Adipose tissue (tissue), 3 donors: Measurements from ENCODE around the gene HMGA1. TPM values are rescaled to one million over a fixed set of nuclear protein-coding genes. Genes with fewer than 3 reads are reported as not detected.

Source experiments
- H3K27ac ChIP-seq: one replicate; pipeline ENCODE4 v1.5.1; 2013; ENCODE audit warnings: low read depth, low read length
- WGBS, 3 donors: extraction: QIAGEN DNeasy Blood & Tissue Kit; methylation state at CpG; one replicate each; pipeline ENCODE4 v1.1.7; 2013; 5-methylcytosine and 5-hydroxymethylcytosine counted together
- polyA plus RNA-seq, 3 donors: library from polyadenylated mRNA; stranded (reverse); fragments of 200-250 nt; gene quantifications; one replicate each; pipeline ENCODE4 v1.2.3, GENCODE V29; 2013
- donor health status: healthy with polysubstance abuse.
- donor health status: Bipolar disorder and iron deficiency.
- donor health status: healthy.

HMGA1 gene, protein sequence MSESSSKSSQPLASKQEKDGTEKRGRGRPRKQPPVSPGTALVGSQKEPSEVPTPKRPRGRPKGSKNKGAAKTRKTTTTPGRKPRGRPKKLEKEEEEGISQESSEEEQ
- 10 to 100 TPM; 16.4 to 43.8 (median 19.5) TPM for polyA plus RNA-seq

DNA sequence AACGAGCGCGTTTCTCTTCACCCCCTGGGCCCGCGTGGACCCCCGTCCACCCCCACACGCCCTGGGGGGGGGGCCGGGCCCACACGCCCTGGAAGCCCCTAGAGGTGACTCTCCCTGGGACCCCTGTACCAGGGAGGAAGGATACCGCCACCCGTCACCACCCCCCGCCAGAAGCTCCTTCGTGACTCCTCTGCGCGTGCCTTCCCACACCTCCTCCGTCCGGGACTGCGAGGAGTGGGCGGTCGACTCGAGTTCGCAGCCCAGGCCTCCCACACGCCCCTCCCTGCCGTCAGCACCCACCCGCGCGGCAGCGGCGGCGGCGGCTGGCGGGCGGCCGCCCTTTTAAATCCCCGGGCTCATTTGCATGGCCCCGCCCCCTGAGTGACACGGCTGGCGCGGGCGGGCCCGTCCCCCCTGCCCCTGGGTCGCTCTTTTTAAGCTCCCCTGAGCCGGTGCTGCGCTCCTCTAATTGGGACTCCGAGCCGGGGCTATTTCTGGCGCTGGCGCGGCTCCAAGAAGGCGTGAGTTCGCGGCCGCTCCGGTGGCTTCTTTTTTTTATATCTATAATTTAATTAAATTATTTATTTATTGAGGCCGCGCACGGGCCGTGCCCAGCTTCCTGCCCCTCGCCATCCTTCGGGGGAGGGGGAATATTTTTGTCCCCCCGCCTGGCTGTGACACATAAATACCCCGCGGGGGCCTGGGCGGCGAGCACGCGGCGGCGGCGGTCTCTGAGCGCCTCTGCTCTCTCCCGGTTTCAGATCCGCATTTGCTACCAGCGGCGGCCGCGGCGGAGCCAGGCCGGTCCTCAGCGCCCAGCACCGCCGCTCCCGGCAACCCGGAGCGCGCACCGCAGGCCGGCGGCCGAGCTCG, at the start of gene HMGA1:
Gene HMGA1, plus strand, starts transcription at position 431 of the 873 bp plus-strand sequence. CDS start 3,908 bp downstream, outside the sequence.
- H3K27ac ChIP-seq = peak within 1 kb of the TSS; percentile 39
- WGBS, 3 donors = 1 to 3% (median 1%) methylated on average over 69 to 91 of the region's 91 CpGs

DNA sequence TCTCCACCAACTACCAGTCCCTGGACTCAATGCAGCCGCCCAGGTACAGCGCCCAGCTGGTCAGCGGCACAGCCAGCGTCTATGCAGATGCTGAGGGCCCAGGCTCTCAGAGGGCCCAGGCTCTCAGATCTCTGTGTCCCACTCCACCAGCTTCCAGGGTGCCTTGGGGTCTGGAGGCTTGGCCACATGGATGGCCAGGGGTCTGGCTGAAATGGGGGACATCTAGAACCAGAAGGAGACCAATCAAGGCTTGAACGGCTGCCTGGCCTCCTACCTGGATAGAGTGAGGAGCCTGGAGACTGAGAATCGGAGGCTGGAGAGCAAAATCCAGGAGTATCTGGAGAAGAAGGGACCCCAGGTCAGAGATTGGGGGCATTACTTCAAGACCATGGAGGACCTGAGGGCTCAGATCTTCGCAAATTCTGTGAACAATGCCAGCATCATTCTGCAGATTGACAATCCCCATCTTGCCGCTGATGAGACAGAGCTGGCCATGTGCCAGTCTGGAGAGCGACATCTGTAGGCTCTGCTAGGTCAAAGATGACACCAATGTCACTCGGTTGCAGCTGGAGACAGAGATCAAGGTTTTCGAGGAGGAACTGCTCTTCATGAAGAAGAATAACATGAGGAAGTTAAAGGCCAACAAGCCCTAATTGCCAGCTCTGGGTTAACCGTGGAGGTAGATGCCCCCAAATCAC, 46.7 kb upstream of the HMGA1 start:
- WGBS, 3 donors = 74 to 85% (median 77%) methylated on average over 12 of the region's 12 CpGs
- no peak overlapping the region for H3K27ac ChIP-seq

DNA sequence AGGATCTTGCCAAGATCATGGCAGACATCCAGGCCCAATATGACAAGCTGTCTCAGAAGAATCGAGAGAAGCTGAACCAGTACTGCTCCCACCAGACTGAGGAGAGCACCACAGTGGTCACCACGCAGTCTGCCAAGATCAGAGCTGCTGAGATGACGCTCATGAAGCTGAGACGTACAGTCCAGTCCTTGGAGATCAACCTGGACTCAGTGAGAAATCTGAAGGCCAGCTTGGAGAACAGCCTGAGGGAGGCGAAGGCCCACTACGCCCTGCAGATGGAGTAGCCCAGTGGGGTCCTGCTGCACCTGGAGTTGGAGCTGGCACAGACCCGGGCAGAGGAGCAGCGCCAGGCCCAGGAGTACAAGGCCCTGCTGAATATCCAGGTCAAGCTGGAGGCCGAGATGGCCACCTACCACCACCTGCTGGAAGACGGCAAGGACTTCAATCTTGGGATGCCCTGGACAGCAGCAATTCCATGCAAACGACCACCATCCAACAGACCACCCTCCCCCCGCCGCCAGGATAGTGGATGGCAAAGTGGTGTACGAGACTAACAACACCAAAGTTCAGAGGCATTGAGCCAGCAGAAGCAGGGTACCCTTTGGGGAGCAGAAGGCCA, 46.1 kb upstream of the HMGA1 start:
- WGBS, 3 donors = 83 to 86% (median 83%) methylated on average over 14 of the region's 14 CpGs
- no peak overlapping the region for H3K27ac ChIP-seq

DNA sequence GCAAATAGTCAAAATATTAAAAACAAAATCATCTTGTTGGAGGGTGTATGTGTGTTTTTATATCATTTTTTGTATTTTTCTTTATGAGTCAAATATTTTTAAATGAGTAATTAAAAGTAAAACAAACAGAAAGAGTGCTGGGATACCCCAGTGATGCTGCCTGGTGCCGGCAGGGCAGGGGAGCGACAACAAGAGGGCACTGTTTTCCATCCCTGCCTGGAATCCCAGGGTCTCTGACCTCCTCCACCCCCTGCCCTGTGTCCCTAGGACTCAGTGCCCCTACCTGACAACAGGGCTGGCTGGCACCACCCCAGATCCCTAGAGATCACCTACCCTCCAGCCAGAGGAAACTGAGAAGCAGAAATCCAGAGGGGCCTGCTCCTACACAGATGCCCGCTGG, 41.9 kb upstream of the HMGA1 start:
- WGBS, 3 donors = 83 to 90% (median 89%) methylated on average over 3 of the region's 3 CpGs
- H3K27ac ChIP-seq = no peak overlapping the region

DNA sequence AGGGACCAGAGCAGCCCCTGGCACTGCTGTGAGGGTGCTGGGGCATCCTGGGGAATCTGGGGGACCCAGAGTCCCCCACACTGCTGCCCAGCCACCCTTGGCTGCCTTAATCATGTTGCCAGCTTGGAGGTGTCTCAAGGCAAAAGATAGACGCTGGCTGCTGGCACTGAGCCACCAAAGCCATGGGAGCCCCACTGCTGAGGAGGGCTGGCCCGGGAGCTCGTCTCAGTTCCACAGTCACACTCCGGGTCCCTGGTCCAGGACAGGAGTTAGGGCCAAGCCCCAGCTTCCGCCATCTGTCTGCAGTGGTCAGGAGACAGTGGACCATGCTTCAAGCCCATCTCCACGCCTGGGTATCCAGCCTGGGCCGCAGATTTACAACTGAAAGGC, 41.0 kb upstream of the HMGA1 start:
- WGBS, 3 donors = 47 to 60% (median 51%) methylated on average over 7 of the region's 7 CpGs

DNA sequence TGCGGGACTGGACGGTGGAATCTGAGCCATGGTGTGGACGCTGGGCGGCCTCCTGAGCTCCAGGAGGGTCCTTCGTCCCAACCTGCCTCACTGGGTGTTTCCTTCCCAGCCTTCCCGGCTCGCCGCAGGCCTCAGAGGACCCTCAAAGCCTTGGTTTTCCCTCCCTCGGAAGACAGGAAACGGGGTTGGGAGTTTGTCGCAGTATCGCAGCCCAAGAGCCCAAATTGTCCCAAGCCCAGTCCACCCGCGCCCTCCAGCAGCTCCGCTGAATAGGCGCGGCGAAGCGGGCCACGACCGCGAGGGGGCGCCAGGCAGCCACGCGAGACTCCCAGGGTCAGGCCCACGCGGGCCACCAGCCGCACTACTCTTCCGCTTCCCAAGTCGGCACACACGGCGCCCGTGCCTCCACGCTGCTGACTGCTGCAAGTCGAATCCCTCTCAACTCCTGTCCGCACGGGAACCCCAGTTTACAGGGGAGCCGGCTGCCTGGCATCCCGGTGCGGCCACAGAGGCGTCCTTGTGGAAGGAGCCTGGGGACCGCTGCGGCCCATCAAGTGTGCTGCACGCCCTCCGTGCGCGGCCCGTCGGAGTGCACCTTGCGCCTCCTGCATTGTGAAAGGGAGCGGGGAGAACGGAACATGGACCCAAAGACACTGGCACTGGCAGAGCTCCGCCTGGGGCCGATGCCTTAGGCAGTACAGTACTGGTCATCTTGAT, 40.4 kb upstream of the HMGA1 start:
- H3K27ac ChIP-seq = no peak overlapping the region
- 3 to 5% (median 4%) methylated on average over 54 of the region's 54 CpGs for WGBS, 3 donors

More for the DNA sequence above, 41.0 kb upstream of the HMGA1 start:
- H3K27ac ChIP-seq = no peak overlapping the region

DNA sequence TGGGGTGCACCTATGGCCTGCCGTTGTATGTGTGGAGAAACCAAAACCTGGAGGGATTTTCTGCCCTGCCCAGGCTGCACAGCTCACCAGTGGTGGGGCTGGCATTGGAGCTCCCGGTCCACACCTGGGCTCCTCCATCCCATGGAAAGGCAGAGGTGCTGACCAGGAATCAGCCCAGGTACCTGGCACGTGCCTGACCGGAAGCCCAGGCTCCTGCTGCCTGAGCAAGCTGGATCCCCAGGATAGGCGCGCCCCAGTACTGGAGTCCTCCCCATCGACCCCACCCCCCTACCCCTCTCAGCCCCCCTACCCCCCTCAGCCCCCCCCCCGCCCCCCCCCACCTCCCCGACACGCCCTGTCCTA, 39.9 kb upstream of the HMGA1 start:
- WGBS, 3 donors = 54 to 63% (median 55%) methylated on average over 5 to 10 of the region's 10 CpGs
- no peak overlapping the region for H3K27ac ChIP-seq

DNA sequence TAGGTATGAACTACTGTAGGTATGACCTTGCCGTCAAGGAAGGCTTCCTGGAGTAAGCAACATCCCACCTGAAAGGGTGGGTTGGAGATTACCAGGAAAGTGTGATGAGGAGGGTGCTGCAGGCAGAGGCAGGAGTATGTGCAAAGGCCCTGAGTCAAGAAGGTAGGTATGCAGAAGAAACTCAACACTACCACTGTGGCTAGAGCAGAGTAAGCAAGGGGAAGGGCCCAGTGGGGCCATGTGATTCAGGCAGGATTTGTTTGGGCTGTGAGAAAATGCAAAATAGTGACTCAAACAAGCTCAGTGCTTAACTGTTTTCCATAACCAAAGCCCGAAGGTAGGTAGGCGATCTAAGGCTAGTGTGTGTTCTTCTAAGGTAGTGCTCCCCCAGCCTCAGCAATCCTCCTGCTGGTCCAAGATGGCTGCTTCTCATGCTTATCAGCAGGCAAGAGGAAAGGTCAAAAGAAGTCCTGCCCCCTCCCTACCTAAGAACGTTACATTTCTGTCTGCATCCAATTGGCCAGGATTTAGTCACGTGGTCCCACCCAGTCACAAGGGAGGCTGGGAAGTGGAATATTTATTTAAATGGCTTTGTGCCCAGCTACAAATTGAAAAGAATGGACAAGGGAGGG, 36.2 kb upstream of the HMGA1 start:
- H3K27ac ChIP-seq = no peak overlapping the region
- 69 to 77% (median 69%) methylated on average over 5 of the region's 5 CpGs for WGBS, 3 donors

DNA sequence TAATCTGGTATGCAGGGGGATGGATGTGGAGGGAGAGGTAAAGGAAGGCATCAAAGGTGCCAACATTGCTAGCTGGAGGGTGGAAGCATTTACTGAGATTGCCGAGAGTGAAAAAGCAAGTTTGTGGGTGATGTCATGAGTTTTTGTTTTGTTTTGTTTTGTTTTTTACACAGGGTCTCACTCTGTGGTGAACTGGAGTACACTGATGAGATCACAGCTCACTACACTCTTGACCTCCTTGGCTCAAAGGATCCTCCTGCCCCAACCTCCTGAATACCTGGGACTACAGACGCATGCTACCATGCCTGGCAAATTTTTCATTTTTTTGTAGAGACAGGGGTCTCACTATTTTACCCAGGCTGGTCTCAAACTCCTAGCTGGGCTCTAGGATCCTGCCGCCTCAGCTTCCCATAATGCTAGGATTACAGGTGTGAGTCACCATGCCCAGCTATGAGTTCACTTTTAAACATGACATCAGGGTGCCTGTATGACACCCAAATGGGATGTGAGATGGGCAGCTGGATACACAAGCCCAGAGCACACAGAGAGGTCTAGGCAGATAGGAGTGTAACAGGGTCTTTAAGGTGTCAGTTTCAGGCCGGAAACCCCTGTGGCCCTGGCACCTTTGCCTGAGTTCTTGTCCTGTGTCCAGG, 35.1 kb upstream of the HMGA1 start:
- no peak overlapping the region for H3K27ac ChIP-seq
- WGBS, 3 donors = 91 to 95% (median 91%) methylated on average over 4 of the region's 4 CpGs

DNA sequence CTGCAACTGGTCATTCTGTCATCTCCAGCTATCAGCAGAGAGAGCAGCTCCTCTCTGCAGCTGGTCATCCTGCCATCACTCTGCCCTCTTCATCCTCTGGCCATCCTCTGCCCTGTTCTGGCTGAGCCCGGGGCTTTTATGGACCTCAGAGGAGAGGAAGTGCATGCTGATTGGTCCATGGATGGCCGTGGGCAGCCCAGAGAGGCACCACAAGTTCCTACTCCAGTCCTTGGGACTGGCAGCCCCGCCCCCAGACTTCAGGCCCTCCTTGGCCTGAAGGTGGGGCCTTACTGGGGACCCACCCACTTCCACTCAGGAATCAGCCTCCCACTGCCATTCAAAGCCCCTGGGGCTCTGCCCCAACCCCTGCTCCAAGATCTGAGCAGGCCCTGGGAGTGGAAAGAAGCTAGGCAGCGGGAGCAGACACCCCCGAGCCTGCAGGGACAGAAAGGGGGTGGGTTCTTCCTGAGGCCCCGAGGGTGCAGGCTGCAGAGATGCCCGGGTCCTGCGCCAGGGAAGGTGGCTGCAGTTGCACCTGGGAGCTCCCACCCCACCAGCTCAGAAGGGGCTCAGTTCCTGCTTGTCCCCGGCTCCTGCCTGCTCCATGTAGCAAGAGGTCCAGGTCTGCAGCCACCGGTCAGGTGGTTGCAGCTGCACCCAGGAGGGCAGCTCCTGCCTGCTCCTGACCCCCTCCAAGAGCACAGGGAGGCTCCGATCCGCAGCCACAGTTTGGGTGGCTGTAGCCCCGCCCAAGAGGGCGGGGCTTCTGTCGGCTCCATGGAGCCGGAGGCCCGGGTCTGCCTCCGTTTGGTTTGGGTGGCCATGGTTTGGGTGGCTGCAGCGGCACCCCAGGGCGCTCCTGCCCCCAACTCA, 34.1 kb upstream of the HMGA1 start:
- no peak overlapping the region for H3K27ac ChIP-seq
- 78 to 86% (median 84%) methylated on average over 18 to 20 of the region's 20 CpGs for WGBS, 3 donors

DNA sequence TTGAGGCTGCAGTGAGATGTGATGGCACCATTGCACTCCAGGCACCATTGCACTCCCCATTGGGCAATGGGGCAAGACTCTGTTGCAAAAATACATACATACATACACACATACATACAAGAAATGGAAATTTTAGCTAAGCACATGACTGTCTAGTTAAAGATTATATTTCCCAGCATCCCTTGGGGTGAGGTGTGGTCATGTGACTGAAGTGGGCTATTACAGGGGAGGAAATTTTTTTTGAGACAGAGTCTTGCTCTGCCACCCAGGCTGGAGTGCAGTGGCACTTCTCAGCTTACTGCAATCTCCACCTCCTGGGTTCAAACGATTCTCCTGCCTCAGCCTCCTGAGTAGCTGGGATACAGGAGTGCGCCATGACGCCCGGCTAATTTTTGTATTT, 32.0 kb upstream of the HMGA1 start:
- WGBS, 3 donors = 77 to 93% (median 90%) methylated on average over 4 of the region's 4 CpGs
- H3K27ac ChIP-seq = no peak overlapping the region

DNA sequence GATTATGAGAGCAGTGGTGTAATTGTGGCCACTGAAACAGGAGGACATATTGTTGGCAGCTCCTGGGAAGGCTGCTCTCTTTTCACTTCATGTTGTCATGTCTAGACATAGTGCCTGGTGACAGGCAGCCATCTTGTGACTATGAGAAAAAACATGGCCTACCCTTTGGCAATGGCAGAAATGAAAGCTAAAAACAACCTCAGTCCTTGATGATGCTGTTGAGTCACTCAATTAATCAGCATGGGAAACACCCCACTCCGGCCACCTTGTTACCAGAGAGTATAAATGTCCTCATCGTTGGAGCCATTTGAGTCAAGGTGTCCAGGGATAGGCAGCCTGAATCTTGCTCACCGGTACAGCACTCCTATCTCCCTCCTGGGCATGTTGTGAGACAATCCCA, 31.2 kb upstream of the HMGA1 start:
- 93 to 97% (median 94%) methylated on average over 3 of the region's 3 CpGs for WGBS, 3 donors
- H3K27ac ChIP-seq = no peak overlapping the region

DNA sequence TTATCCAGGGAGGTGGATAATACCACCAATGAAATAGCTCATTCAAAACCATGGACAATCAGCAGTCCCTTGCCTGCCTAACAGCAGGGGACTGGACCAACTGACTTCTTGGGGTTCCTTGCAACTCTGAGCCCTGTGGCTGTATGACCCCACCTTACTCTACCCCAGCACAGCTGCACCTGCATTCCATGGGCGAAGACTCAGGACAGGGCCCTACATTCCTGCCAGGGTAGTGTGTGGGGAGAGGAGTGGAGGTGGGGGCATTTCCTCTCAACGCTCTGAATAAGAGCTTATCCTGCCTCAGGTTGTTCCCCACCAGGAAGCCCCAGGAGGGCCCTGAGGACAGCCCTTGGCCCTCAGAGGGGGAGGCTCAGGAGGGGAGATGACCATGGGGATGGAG, 30.8 kb upstream of the HMGA1 start:
- no peak overlapping the region for H3K27ac ChIP-seq
- WGBS, 3 donors = 67 to 84% (median 76%) methylated on average over 2 of the region's 2 CpGs

DNA sequence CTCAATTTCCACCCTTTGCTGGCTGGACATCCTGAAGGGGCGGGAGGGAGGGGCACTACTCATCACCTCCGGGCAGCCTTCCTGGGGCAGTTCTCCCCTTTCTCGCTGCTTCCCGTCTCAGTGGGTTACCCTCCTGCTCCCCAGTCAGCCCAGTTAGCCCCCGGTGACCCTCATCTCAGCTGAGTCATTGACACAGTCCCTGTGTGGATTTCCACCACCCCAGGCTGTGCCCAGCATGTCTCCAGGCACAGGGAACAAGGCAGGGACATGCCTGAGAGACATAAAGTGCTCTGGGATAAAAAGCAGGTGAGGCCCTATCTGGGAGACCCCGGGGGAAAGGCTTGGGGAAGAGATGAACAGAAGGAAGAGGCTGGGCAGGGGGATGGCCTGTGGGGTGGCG, 29.9 kb upstream of the HMGA1 start:
- 67 to 79% (median 78%) methylated on average over 7 of the region's 7 CpGs for WGBS, 3 donors
- H3K27ac ChIP-seq = no peak overlapping the region

DNA sequence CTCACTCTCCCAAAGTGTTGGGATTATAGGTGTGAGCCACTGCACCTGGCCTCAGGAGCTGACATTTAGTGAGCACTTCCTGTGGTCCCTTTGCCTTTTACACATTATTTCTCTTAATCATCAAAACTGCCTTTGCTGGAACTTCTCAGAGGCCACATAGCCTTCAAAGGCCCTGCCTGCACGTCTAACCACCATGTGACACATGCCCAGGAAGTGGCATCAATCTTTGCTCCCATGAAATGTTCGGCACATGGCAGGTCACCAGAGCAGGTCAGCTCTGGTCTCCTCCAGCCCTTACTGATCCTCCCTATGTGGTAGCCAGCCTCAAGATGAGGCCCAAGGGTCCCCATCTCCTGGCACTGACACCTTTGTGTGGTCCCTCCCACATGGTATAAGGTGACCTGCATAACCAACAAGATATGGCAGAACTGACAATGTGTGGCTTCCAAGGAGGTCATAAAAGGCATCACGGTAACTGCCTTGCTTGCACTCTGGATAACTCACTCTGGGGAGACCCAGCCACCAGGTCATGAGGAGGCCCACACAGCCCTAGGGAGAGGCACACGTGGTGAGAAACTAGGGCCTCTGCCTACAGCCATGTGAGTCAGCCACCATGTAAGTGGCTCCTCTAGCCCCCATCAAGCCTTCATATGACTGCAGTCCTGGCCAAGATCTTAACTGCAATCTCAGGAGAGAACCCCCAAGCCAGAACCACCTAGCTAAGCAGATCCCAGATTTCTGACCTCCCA, 28.8 kb upstream of the HMGA1 start:
- 81 to 85% (median 83%) methylated on average over 4 of the region's 4 CpGs for WGBS, 3 donors
- no peak overlapping the region for H3K27ac ChIP-seq

DNA sequence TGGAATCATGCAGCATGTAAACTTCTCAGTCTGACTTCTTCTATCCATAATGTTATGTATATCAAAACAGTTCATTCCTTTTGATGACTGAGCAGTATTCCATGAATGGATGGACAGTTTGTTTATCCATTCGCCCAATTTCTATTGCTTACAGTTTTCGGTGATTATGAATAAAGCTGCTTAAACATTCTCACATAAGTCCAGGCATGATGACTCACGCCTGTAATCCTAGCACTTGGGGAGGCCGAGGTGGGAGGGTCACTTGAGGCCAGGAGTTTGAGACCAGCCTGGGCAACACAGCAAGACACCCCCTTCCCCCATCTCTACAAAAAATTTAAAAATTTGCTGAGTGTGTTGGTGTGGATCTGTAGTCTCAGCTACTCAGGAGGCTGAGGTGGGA, 22.9 kb upstream of the HMGA1 start:
- H3K27ac ChIP-seq = no peak overlapping the region
- WGBS, 3 donors = 88 to 94% (median 92%) methylated on average over 4 of the region's 4 CpGs
